ENCODE measurements around the gene SLC22A5.

The SLC22A5 gene

GRCh38 chr5:132369474-132370180 lies at the start of gene SLC22A5:
TSS of gene SLC22A5 (plus strand) at chr5:132369710. CDS start at chr5:132369973, 263 bp downstream.
- Histone ChIP-seq H3K27ac (ENCODE audit: low read depth in 2 of 2, low read length in 2 of 2) (peak within 1 kb of the TSS; percentile 88 to 92), H3K9ac (ENCODE audit: low read depth in 1 of 2, low read length in 2 of 2) (peak within 1 kb of the TSS; percentile 92 to 95), H3K4me1 (ENCODE audit: control insufficient read depth in 2 of 2, insufficient read depth in 2 of 2, low read length in 2 of 2) (peaks cover 21 to 26% of the 10 kb centered on the region in 2 donors), H3K4me3 (ENCODE audit: low read length in 2 of 2) (peak within 1 kb of the TSS; percentile 78 to 94), H3K27me3 (ENCODE audit: control insufficient read depth in 2 of 2, insufficient read depth in 2 of 2, low read length in 2 of 2) (no peaks in the 10 kb centered on the region), H3K9me3 (ENCODE audit: control insufficient read depth in 2 of 2, low read length in 2 of 2) (no peaks in the 10 kb centered on the region), H3K36me3 (ENCODE audit: control insufficient read depth in 2 of 2, insufficient read depth in 2 of 2, low read length in 2 of 2) (peaks cover 0 to 11% of the 10 kb centered on the region in 2 donors)

GRCh38 chr5:132319975-132320374 lies 49.5 kb upstream of the SLC22A5 start:
- H3K27ac ChIP-seq (ENCODE audit: low read depth in 2 of 2, low read length in 2 of 2), result no peak overlapping the region
- peaks cover 13 to 19% of the 10 kb centered on the region in 2 donors for H3K36me3 ChIP-seq (ENCODE audit: control insufficient read depth in 2 of 2, insufficient read depth in 2 of 2, low read length in 2 of 2)
- no peaks in the 10 kb centered on the region for H3K27me3 ChIP-seq (ENCODE audit: control insufficient read depth in 2 of 2, insufficient read depth in 2 of 2, low read length in 2 of 2)
- H3K9me3 ChIP-seq (ENCODE audit: control insufficient read depth in 2 of 2, low read length in 2 of 2), result no peaks in the 10 kb centered on the region
- H3K4me1 ChIP-seq (ENCODE audit: control insufficient read depth in 2 of 2, insufficient read depth in 2 of 2, low read length in 2 of 2), result no peaks in the 10 kb centered on the region
- no peak overlapping the region for H3K9ac ChIP-seq (ENCODE audit: low read depth in 1 of 2, low read length in 2 of 2)
- no peak overlapping the region for H3K4me3 ChIP-seq (ENCODE audit: low read length in 2 of 2)

GRCh38 chr5:132321109-132321721 lies 48.3 kb upstream of the SLC22A5 start:
- no peak overlapping the region for H3K4me3 ChIP-seq (ENCODE audit: low read length in 2 of 2)
- H3K9me3 ChIP-seq (ENCODE audit: control insufficient read depth in 2 of 2, low read length in 2 of 2), result no peaks in the 10 kb centered on the region
- H3K27ac ChIP-seq (ENCODE audit: low read depth in 2 of 2, low read length in 2 of 2), result no peak overlapping the region
- no peaks in the 10 kb centered on the region for H3K27me3 ChIP-seq (ENCODE audit: control insufficient read depth in 2 of 2, insufficient read depth in 2 of 2, low read length in 2 of 2)
- H3K9ac ChIP-seq (ENCODE audit: low read depth in 1 of 2, low read length in 2 of 2), result no peak overlapping the region
- no peaks in the 10 kb centered on the region for H3K4me1 ChIP-seq (ENCODE audit: control insufficient read depth in 2 of 2, insufficient read depth in 2 of 2, low read length in 2 of 2)
- H3K36me3 ChIP-seq (ENCODE audit: control insufficient read depth in 2 of 2, insufficient read depth in 2 of 2, low read length in 2 of 2), result peaks cover 13 to 19% of the 10 kb centered on the region in 2 donors

- Histone ChIP-seq H3K27ac (ENCODE audit: low read depth in 2 of 2, low read length in 2 of 2) (no peak overlapping the region), H3K4me3 (ENCODE audit: low read length in 2 of 2) (no peak overlapping the region), H3K9me3 (ENCODE audit: control insufficient read depth in 2 of 2, low read length in 2 of 2) (no peaks in the 10 kb centered on the region), H3K9ac (ENCODE audit: low read depth in 1 of 2, low read length in 2 of 2) (no peak overlapping the region), H3K36me3 (ENCODE audit: control insufficient read depth in 2 of 2, insufficient read depth in 2 of 2, low read length in 2 of 2) (peaks cover 13 to 19% of the 10 kb centered on the region in 2 donors), H3K27me3 (ENCODE audit: control insufficient read depth in 2 of 2, insufficient read depth in 2 of 2, low read length in 2 of 2) (no peaks in the 10 kb centered on the region), H3K4me1 (ENCODE audit: control insufficient read depth in 2 of 2, insufficient read depth in 2 of 2, low read length in 2 of 2) (no peaks in the 10 kb centered on the region)
Measured at GRCh38 chr5:132322266-132322665, 47.2 kb upstream of the SLC22A5 start.

GRCh38 chr5:132323202-132323601 lies 46.3 kb upstream of the SLC22A5 start:
- H3K4me1 ChIP-seq (ENCODE audit: control insufficient read depth in 2 of 2, insufficient read depth in 2 of 2, low read length in 2 of 2), result no peaks in the 10 kb centered on the region
- H3K36me3 ChIP-seq (ENCODE audit: control insufficient read depth in 2 of 2, insufficient read depth in 2 of 2, low read length in 2 of 2), result peaks cover 16 to 21% of the 10 kb centered on the region in 2 donors
- no peaks in the 10 kb centered on the region for H3K9me3 ChIP-seq (ENCODE audit: control insufficient read depth in 2 of 2, low read length in 2 of 2)
- H3K27me3 ChIP-seq (ENCODE audit: control insufficient read depth in 2 of 2, insufficient read depth in 2 of 2, low read length in 2 of 2), result no peaks in the 10 kb centered on the region
- no peak overlapping the region for H3K9ac ChIP-seq (ENCODE audit: low read depth in 1 of 2, low read length in 2 of 2)
- no peak overlapping the region for H3K27ac ChIP-seq (ENCODE audit: low read depth in 2 of 2, low read length in 2 of 2)
- no peak overlapping the region for H3K4me3 ChIP-seq (ENCODE audit: low read length in 2 of 2)

GRCh38 chr5:132325691-132326090 lies 43.8 kb upstream of the SLC22A5 start:
- Histone ChIP-seq H3K27ac (ENCODE audit: low read depth in 2 of 2, low read length in 2 of 2) (no peak overlapping the region), H3K4me1 (ENCODE audit: control insufficient read depth in 2 of 2, insufficient read depth in 2 of 2, low read length in 2 of 2) (no peaks in the 10 kb centered on the region), H3K36me3 (ENCODE audit: control insufficient read depth in 2 of 2, insufficient read depth in 2 of 2, low read length in 2 of 2) (peaks cover 22 to 24% of the 10 kb centered on the region in 2 donors), H3K9me3 (ENCODE audit: control insufficient read depth in 2 of 2, low read length in 2 of 2) (no peaks in the 10 kb centered on the region), H3K27me3 (ENCODE audit: control insufficient read depth in 2 of 2, insufficient read depth in 2 of 2, low read length in 2 of 2) (no peaks in the 10 kb centered on the region), H3K9ac (ENCODE audit: low read depth in 1 of 2, low read length in 2 of 2) (no peak overlapping the region), H3K4me3 (ENCODE audit: low read length in 2 of 2) (no peak overlapping the region)

- Histone ChIP-seq H3K4me1 (ENCODE audit: control insufficient read depth in 2 of 2, insufficient read depth in 2 of 2, low read length in 2 of 2) (no peaks in the 10 kb centered on the region), H3K27ac (ENCODE audit: low read depth in 2 of 2, low read length in 2 of 2) (no peak overlapping the region), H3K27me3 (ENCODE audit: control insufficient read depth in 2 of 2, insufficient read depth in 2 of 2, low read length in 2 of 2) (no peaks in the 10 kb centered on the region), H3K36me3 (ENCODE audit: control insufficient read depth in 2 of 2, insufficient read depth in 2 of 2, low read length in 2 of 2) (peaks cover 18 to 25% of the 10 kb centered on the region in 2 donors), H3K9ac (ENCODE audit: low read depth in 1 of 2, low read length in 2 of 2) (no peak overlapping the region), H3K4me3 (ENCODE audit: low read length in 2 of 2) (no peak overlapping the region), H3K9me3 (ENCODE audit: control insufficient read depth in 2 of 2, low read length in 2 of 2) (no peaks in the 10 kb centered on the region)
Measured at GRCh38 chr5:132327252-132327955, 42.1 kb upstream of the SLC22A5 start.

- H3K27ac ChIP-seq (ENCODE audit: low read depth in 2 of 2, low read length in 2 of 2), result no peak overlapping the region
- peaks cover 9 to 21% of the 10 kb centered on the region in 2 donors for H3K36me3 ChIP-seq (ENCODE audit: control insufficient read depth in 2 of 2, insufficient read depth in 2 of 2, low read length in 2 of 2)
- H3K4me3 ChIP-seq (ENCODE audit: low read length in 2 of 2), result no peak overlapping the region
- H3K9me3 ChIP-seq (ENCODE audit: control insufficient read depth in 2 of 2, low read length in 2 of 2), result no peaks in the 10 kb centered on the region
- H3K27me3 ChIP-seq (ENCODE audit: control insufficient read depth in 2 of 2, insufficient read depth in 2 of 2, low read length in 2 of 2), result no peaks in the 10 kb centered on the region
- peaks cover 4% of the 10 kb centered on the region in 2 donors for H3K4me1 ChIP-seq (ENCODE audit: control insufficient read depth in 2 of 2, insufficient read depth in 2 of 2, low read length in 2 of 2)
- no peak overlapping the region for H3K9ac ChIP-seq (ENCODE audit: low read depth in 1 of 2, low read length in 2 of 2)
Measured at GRCh38 chr5:132334812-132335211, 34.7 kb upstream of the SLC22A5 start.

- H3K27me3 ChIP-seq (ENCODE audit: control insufficient read depth in 2 of 2, insufficient read depth in 2 of 2, low read length in 2 of 2), result no peaks in the 10 kb centered on the region
Measured at GRCh38 chr5:132335402-132335801, 34.1 kb upstream of the SLC22A5 start.

GRCh38 chr5:132339502-132339901 lies 30.0 kb upstream of the SLC22A5 start:
- peaks cover 5 to 6% of the 10 kb centered on the region in 2 donors for H3K4me1 ChIP-seq (ENCODE audit: control insufficient read depth in 2 of 2, insufficient read depth in 2 of 2, low read length in 2 of 2)
- peaks cover 5 to 9% of the 10 kb centered on the region in 2 donors for H3K36me3 ChIP-seq (ENCODE audit: control insufficient read depth in 2 of 2, insufficient read depth in 2 of 2, low read length in 2 of 2)
- no peaks in the 10 kb centered on the region for H3K9me3 ChIP-seq (ENCODE audit: control insufficient read depth in 2 of 2, low read length in 2 of 2)
- H3K27me3 ChIP-seq (ENCODE audit: control insufficient read depth in 2 of 2, insufficient read depth in 2 of 2, low read length in 2 of 2), result no peaks in the 10 kb centered on the region
- no peak overlapping the region for H3K4me3 ChIP-seq (ENCODE audit: low read length in 2 of 2)
- no peak overlapping the region for H3K27ac ChIP-seq (ENCODE audit: low read depth in 2 of 2, low read length in 2 of 2)
- no peak overlapping the region for H3K9ac ChIP-seq (ENCODE audit: low read depth in 1 of 2, low read length in 2 of 2)

More at GRCh38 chr5:132335402-132335801, 34.1 kb upstream of the SLC22A5 start:
- Histone ChIP-seq H3K9ac (ENCODE audit: low read depth in 1 of 2, low read length in 2 of 2) (no peak overlapping the region), H3K9me3 (ENCODE audit: control insufficient read depth in 2 of 2, low read length in 2 of 2) (no peaks in the 10 kb centered on the region), H3K4me1 (ENCODE audit: control insufficient read depth in 2 of 2, insufficient read depth in 2 of 2, low read length in 2 of 2) (peaks cover 5 to 6% of the 10 kb centered on the region in 2 donors), H3K4me3 (ENCODE audit: low read length in 2 of 2) (no peak overlapping the region), H3K27ac (ENCODE audit: low read depth in 2 of 2, low read length in 2 of 2) (no peak overlapping the region), H3K36me3 (ENCODE audit: control insufficient read depth in 2 of 2, insufficient read depth in 2 of 2, low read length in 2 of 2) (peaks cover 5 to 18% of the 10 kb centered on the region in 2 donors)
